ENCODE measurements around the gene PHF2.

Gene PHF2

GRCh38 chr9:93649610-93650261, 73.4 kb downstream of the PHF2 start:
- DNase-seq, result no peak

GRCh38 chr9:93650448-93650847, 74.1 kb downstream of the PHF2 start:
- no peak for DNase-seq

- DNase-seq, result no peak
These were observed 75.2 kb downstream of the PHF2 start for GRCh38 chr9:93651521-93651950.

- no peak for DNase-seq
These were observed 76.5 kb downstream of the PHF2 start for GRCh38 chr9:93652604-93653592.

GRCh38 chr9:93653760-93654159, 77.4 kb downstream of the PHF2 start:
- no peak for DNase-seq

- no peak for DNase-seq
These were observed 78.1 kb downstream of the PHF2 start for GRCh38 chr9:93654351-93654961.

- DNase-seq, result no peak
These were observed 79.4 kb downstream of the PHF2 start for GRCh38 chr9:93655621-93656425.

- DNase-seq, result no peak
These were observed 80.2 kb downstream of the PHF2 start for GRCh38 chr9:93656426-93657239.

- DNase-seq, result no peak
These were observed 81.1 kb downstream of the PHF2 start for GRCh38 chr9:93657331-93658111.

GRCh38 chr9:93658184-93658925, 82.0 kb downstream of the PHF2 start:
- DNase-seq, result no peak

- DNase-seq, result no peak
These were observed 82.9 kb downstream of the PHF2 start for GRCh38 chr9:93659044-93659836.

GRCh38 chr9:93659837-93660177, 83.4 kb downstream of the PHF2 start:
- no peak for DNase-seq

GRCh38 chr9:93660352-93661046, 84.1 kb downstream of the PHF2 start:
- no peak for DNase-seq

GRCh38 chr9:93661591-93661990, 85.2 kb downstream of the PHF2 start:
- DNase-seq, result no peak

GRCh38 chr9:93662016-93662638, 85.7 kb downstream of the PHF2 start:
- DNase-seq, result no peak

- no peak for DNase-seq
These were observed 86.7 kb downstream of the PHF2 start for GRCh38 chr9:93662952-93663572.
